Stimulated activated naive CD8-positive, alpha-beta T cell treated with anti-CD3 and anti-CD28 coated beads, Interleukin-15, Interleukin-2, amounts not matched to agents 100 ng/mL and 50 ng/mL, for 24 hours (primary cell): ENCODE data around the gene SLC17A8.

Source experiments
- H3K27ac Mint-ChIP-seq: one replicate; pipeline ENCODE4 v1.8.0; 2021; ENCODE audit warnings: mild to moderate bottlenecking, mixed read lengths
- H3K27me3 Mint-ChIP-seq: one replicate; pipeline ENCODE4 v1.8.0; 2021; ENCODE audit warnings: mixed read lengths
- H3K36me3 Mint-ChIP-seq: one replicate; pipeline ENCODE4 v1.8.0; 2021; ENCODE audit warnings: low read depth, mixed read lengths
- H3K4me1 Mint-ChIP-seq: one replicate; pipeline ENCODE4 v1.8.0; 2021; ENCODE audit warnings: low read depth, mixed read lengths
- H3K4me3 Mint-ChIP-seq: one replicate; pipeline ENCODE4 v1.8.0; 2021; ENCODE audit warnings: mild to moderate bottlenecking, mixed read lengths
- H3K9me3 Mint-ChIP-seq: one replicate; pipeline ENCODE4 v1.8.0; 2021; ENCODE audit warnings: mixed read lengths

Gene SLC17A8

DNA sequence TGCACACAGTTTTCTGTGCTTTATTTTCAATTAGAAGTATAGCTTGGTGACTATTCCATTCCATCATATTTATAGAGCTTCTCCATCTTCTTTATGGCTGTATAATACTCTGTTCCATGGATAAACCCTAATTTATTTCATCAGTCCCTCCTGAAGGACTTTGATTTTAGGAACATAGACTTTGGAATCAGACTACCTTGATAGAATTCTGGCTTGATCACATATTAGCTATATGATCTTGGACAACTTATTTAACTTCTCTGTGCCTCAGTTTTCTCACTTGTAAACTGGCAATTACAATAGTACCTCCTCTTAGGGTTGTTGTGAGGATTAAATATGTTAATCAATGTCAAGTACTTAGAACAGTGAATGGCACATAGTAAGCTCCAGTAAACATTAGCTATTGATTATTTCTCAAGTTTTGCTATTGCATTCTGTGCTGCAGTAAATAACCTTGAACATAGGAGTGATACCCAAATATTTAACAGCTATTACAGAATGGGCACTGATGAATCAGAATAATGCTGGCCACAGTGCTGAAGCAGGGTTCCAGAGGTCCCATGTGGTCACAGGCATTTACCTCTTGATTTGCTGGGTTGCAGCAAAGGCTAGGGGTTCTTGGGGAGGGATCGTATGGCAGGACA, 104.6 kb downstream of the SLC17A8 start:
- Mint-ChIP-seq H3K4me1 (no peaks in the 10 kb centered on the region), H3K27ac (no peak overlapping the region), H3K4me3 (no peak overlapping the region), H3K36me3 (no peaks in the 10 kb centered on the region), H3K27me3 (no peaks in the 10 kb centered on the region), H3K9me3 (no peaks in the 10 kb centered on the region)

DNA sequence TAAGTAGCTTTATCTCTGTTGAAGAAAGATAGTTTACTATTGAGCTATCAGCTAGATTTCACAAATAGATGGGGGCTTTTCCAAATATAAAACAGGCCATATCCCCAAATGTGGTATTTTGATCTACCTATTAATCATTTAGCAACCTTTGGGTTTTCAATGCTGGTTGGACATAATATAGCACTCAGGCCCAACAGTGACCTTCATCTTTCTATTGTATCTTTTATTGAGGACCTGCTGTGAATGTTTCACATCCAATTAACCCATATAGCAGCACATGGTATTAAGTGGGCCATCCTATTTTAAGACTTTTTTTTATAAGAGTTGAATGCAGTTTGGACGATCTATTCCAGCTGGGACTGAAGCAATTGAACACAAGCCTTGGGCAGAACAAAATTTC, 106.8 kb downstream of the SLC17A8 start:
- no peaks in the 10 kb centered on the region for H3K9me3 Mint-ChIP-seq
- no peak overlapping the region for H3K4me3 Mint-ChIP-seq
- H3K27me3 Mint-ChIP-seq, result no peaks in the 10 kb centered on the region
- no peak overlapping the region for H3K27ac Mint-ChIP-seq
- H3K36me3 Mint-ChIP-seq, result no peaks in the 10 kb centered on the region
- no peaks in the 10 kb centered on the region for H3K4me1 Mint-ChIP-seq

- no peaks in the 10 kb centered on the region for H3K27me3 Mint-ChIP-seq
- no peak overlapping the region for H3K27ac Mint-ChIP-seq
- no peaks in the 10 kb centered on the region for H3K4me1 Mint-ChIP-seq
- no peaks in the 10 kb centered on the region for H3K9me3 Mint-ChIP-seq
- H3K4me3 Mint-ChIP-seq, result no peak overlapping the region
- no peaks in the 10 kb centered on the region for H3K36me3 Mint-ChIP-seq
These were observed 107.7 kb downstream of the SLC17A8 start for GRCh38 chr12:100464529-100464928.

DNA sequence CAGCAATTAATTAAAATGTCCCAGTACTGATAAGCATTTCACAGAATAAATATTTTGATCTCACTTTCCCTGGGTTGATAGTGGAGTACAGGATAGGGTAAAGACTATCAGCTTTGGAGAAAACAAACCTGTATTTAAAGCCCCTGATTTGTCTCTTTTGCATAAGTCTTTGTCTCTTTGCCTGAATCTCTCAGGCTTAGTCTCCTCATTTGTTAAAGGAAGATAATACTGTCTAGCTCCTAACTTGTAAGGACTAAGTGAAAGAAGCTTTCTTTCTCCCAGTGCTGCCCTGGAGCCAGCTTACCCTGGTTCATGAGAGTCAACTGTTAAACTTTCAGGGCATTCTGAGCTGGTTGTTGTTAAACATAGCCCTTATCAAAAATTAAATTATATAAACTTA, 111.3 kb downstream of the SLC17A8 start:
- peaks cover 15% of the 10 kb centered on the region for H3K27me3 Mint-ChIP-seq
- H3K9me3 Mint-ChIP-seq, result no peaks in the 10 kb centered on the region
- H3K4me3 Mint-ChIP-seq, result no peak overlapping the region
- no peaks in the 10 kb centered on the region for H3K4me1 Mint-ChIP-seq
- H3K27ac Mint-ChIP-seq, result no peak overlapping the region
- no peaks in the 10 kb centered on the region for H3K36me3 Mint-ChIP-seq
